SK-N-SH (cell line): ENCODE measurements around the gene HSPB1. TPM values are rescaled to one million over a fixed set of nuclear protein-coding genes. Genes with fewer than 3 reads are reported as not detected.

ENCODE experiments used
- CTCF ChIA-PET: fragments of 300-600, 350-600 bp; formaldehyde crosslinking; extraction: SDS; loops from one replicate; lab custom pipeline; 2021; lab: Yijun Ruan, JAX
- POLR2A ChIA-PET: fragments of 350-600 bp; sonication (Branson Sonifier 250); formaldehyde crosslinking; extraction: SDS; loops from one replicate; lab custom pipeline; 2020; ENCODE audit warnings: antibody characterized with exemption, inconsistent platforms; lab: Yijun Ruan, JAX
- DNase-seq: peaks from one replicate; pipeline ENCODE4 v3.0.0; 2012
- H2AFZ ChIP-seq: fragments of 200-600 bp; sonication (generic); 2 replicates; pipeline ENCODE4 v1.8.1; 2016; ENCODE audit warnings: antibody characterized with exemption, mild to moderate bottlenecking, low read depth
- H3F3A ChIP-seq: fragments of 200-600 bp; sonication (generic); replicated peaks from 2 replicates; pipeline ENCODE3; 2016; ENCODE audit warnings: antibody characterized with exemption, mild to moderate bottlenecking; ENCODE audit not compliant: insufficient read depth
- H3K27ac ChIP-seq, 2 experiments: fragments of 200-500 bp in 1 of 2; fragments of 200-600 bp in 1 of 2; sonication (Bioruptor generic) in 1 of 2; sonication (generic), shearing (Covaris generic) in 1 of 2; 2 replicates each; pipeline versions ENCODE4 v1.5.1 to v1.6.1; 2014 to 2016; ENCODE audit warnings: low read depth in 2 of 2, inconsistent platforms in 1 of 2, low read length in 1 of 2, mild to moderate bottlenecking in 1 of 2, mixed read lengths in 1 of 2
- H3K27me3 ChIP-seq: fragments of 200-600 bp; sonication (generic), shearing (Covaris generic); 2 replicates; pipeline ENCODE4 v1.6.1; 2016; ENCODE audit warnings: mixed run types; ENCODE audit not compliant: insufficient read depth
- H3K36me3 ChIP-seq, 2 experiments: fragments of 200-500 bp in 1 of 2; fragments of 200-600 bp in 1 of 2; sonication (Bioruptor generic) in 1 of 2; sonication (generic) in 1 of 2; replicated peaks in 1 of 2; 2 replicates each; pipeline versions ENCODE3 to v1.5.1; 2014 to 2016; ENCODE audit warnings: low read length in 1 of 2, mild to moderate bottlenecking in 1 of 2; ENCODE audit not compliant: insufficient read depth in 2 of 2, control insufficient read depth in 1 of 2
- H3K4me1 ChIP-seq, 2 experiments: fragments of 200-500 bp in 1 of 2; fragments of 200-600 bp in 1 of 2; sonication (Bioruptor generic) in 1 of 2; sonication (generic), shearing (Covaris generic) in 1 of 2; 2 replicates each; pipeline versions ENCODE4 v1.5.1 to v1.6.1; 2014 to 2016; ENCODE audit warnings: low read depth in 1 of 2, low read length in 1 of 2, mixed run types in 1 of 2; ENCODE audit not compliant: insufficient read depth in 2 of 2, control insufficient read depth in 1 of 2
- H3K4me2 ChIP-seq: fragments of 200-600 bp; sonication (generic), shearing (Covaris generic); 2 replicates; pipeline ENCODE4 v1.6.1; 2017; ENCODE audit warnings: mixed run types
- H3K4me3 ChIP-seq, 2 experiments: fragments of 200-500 bp in 1 of 2; fragments of 200-600 bp in 1 of 2; sonication (Bioruptor generic) in 1 of 2; sonication (generic), shearing (Covaris generic) in 1 of 2; 2 replicates each; pipeline versions ENCODE4 v1.5.1 to v1.8.1; 2014 to 2016; ENCODE audit warnings: low read depth in 2 of 2, inconsistent platforms in 1 of 2, low read length in 1 of 2, mild to moderate bottlenecking in 1 of 2, mixed read lengths in 1 of 2, moderate library complexity in 1 of 2
- H3K79me2 ChIP-seq: fragments of 200-600 bp; sonication (generic); 2 replicates; pipeline ENCODE4 v1.8.1; 2017; ENCODE audit warnings: mild to moderate bottlenecking; ENCODE audit not compliant: insufficient read depth
- H3K9ac ChIP-seq: fragments of 200-600 bp; sonication (generic); 2 replicates; pipeline ENCODE4 v1.6.1; 2017; ENCODE audit warnings: mixed run types
- H3K9me2 ChIP-seq: fragments of 200-600 bp; sonication (generic); 2 replicates; pipeline ENCODE4 v1.6.1; 2017; ENCODE audit warnings: mixed run types
- H3K9me3 ChIP-seq: fragments of 200-600 bp; sonication (generic); 2 replicates; pipeline ENCODE4 v1.6.1; 2017; ENCODE audit warnings: mixed run types, mild to moderate bottlenecking, moderate library complexity
- H4K20me1 ChIP-seq: fragments of 200-600 bp; sonication (generic); 2 replicates; pipeline ENCODE4 v1.6.1; 2017; ENCODE audit warnings: mild to moderate bottlenecking, mixed run types; ENCODE audit not compliant: insufficient read depth
- ELF1 ChIP-seq: IDR thresholded peaks from 2 replicates; pipeline ENCODE4 v1.4.0; 2012
- EZH2phosphoT487 ChIP-seq: fragments of 200-600 bp; sonication (generic); IDR thresholded peaks from 2 replicates; pipeline ENCODE4 v1.6.1; 2017; ENCODE audit warnings: low read depth, mixed run types, mild to moderate bottlenecking, antibody characterized with exemption, moderate library complexity, borderline replicate concordance
- FOSL2 ChIP-seq: IDR thresholded peaks from 2 replicates; pipeline ENCODE4 v1.4.0; 2012; ENCODE audit warnings: low read depth, mild to moderate bottlenecking, moderate library complexity, borderline replicate concordance
- FOXM1 ChIP-seq: IDR thresholded peaks from 2 replicates; pipeline ENCODE4 v1.4.0; 2012; ENCODE audit warnings: low read depth, mild to moderate bottlenecking
- GABPA ChIP-seq: IDR thresholded peaks from 2 replicates; pipeline ENCODE4 v1.4.0; 2012; ENCODE audit warnings: low read depth, mild to moderate bottlenecking
- GATA2 ChIP-seq: sonication (generic); formaldehyde crosslinking; IDR thresholded peaks from 2 replicates; pipeline ENCODE4 v1.5.0; 2020; ENCODE audit warnings: mild to moderate bottlenecking, missing genetic modification reagents
- MEF2A ChIP-seq: IDR thresholded peaks from 2 replicates; pipeline ENCODE4 v1.4.0; 2012; ENCODE audit warnings: low read depth, borderline replicate concordance
- NRF1 ChIP-seq: IDR thresholded peaks from 2 replicates; pipeline ENCODE4 v1.6.1; 2012; ENCODE audit warnings: low read depth, mild to moderate bottlenecking, low read length
- POLR2AphosphoS5 ChIP-seq: IDR thresholded peaks from 2 replicates; pipeline ENCODE4 v1.6.1; 2012; ENCODE audit warnings: low read depth, low read length
- RAD21 ChIP-seq: IDR thresholded peaks from 2 replicates; pipeline ENCODE4 v1.6.1; 2012; ENCODE audit warnings: mild to moderate bottlenecking, low read length
- RCOR1 ChIP-seq: fragments of 150-350 bp; IDR thresholded peaks from 2 replicates; pipeline ENCODE4 v1.6.1; 2017; ENCODE audit warnings: antibody characterized with exemption, low read length
- RFX5 ChIP-seq: IDR thresholded peaks from 2 replicates; pipeline ENCODE4 v1.6.1; 2012; ENCODE audit warnings: mild to moderate bottlenecking, improper control_type of control experiment, low read length
- RXRA ChIP-seq: IDR thresholded peaks from 2 replicates; pipeline ENCODE4 v1.4.0; 2012; ENCODE audit warnings: low read depth, mild to moderate bottlenecking, borderline replicate concordance
- SIN3A ChIP-seq: IDR thresholded peaks from 2 replicates; pipeline ENCODE4 v1.6.1; 2012; ENCODE audit warnings: low read depth, mild to moderate bottlenecking, low read length, moderate library complexity, borderline replicate concordance
- SMC3 ChIP-seq: IDR thresholded peaks from 2 replicates; pipeline ENCODE4 v1.6.1; 2012; ENCODE audit warnings: low read depth, low read length, improper control_type of control experiment
- YY1 ChIP-seq: IDR thresholded peaks from 2 replicates; pipeline ENCODE4 v1.4.0; 2012; ENCODE audit warnings: low read depth, mild to moderate bottlenecking
- WGBS: methylation state at CpG from one replicate; pipeline ENCODE4 v1.1.6; 2017; ENCODE audit warnings: low lambda C conversion rate; 5-methylcytosine and 5-hydroxymethylcytosine counted together
- polyA plus RNA-seq, 3 experiments: library from polyadenylated mRNA; depleted of rRNA; stranded (reverse); fragments of >200 nt; gene quantifications; 2 replicates each; pipeline ENCODE4 v1.2.3, GENCODE V29; 2012
- TF ChIP-seq, protein P1 (sequence below): IDR thresholded peaks from 2 replicates; pipeline ENCODE4; 2012
- TF ChIP-seq, protein P2 (sequence below): IDR thresholded peaks from 2 replicates; pipeline ENCODE4 v1.6.1; 2012; ENCODE audit warnings: mild to moderate bottlenecking, low read depth, low read length, moderate library complexity
- TF ChIP-seq, protein P3 (sequence below): fragments of 150-350 bp; IDR thresholded peaks from 2 replicates; pipeline ENCODE4 v1.6.1; 2016; ENCODE audit warnings: mild to moderate bottlenecking, low read depth, low read length
- TF ChIP-seq, protein P4 (sequence below): fragments of 200-600 bp; sonication (generic); IDR thresholded peaks from 2 replicates; pipeline ENCODE4 v1.6.1; 2017; ENCODE audit warnings: antibody characterized with exemption, mild to moderate bottlenecking, moderate library complexity

Gene HSPB1
- polyA plus RNA-seq, 1 of the 3 experiments (the other 2 are of a cell fraction): 824 TPM

DNA sequence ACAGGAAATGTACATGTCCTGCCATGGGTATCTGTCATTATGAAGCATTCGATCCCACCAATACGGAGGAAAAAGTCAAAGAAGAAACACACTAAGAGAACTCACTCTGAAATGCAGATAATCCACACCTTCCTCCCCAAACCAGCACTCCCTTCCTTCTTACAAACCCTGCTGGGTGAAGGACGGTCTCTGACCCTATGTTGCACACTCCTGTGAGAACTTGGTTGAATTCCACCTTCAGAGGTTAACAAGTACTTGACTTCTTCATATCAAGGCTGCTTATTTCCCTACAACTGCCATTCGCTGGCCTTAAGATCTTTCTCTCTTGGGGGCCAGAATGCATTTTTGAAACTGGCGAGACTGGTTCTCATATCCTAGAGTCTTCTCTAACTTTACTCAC is 39.7 kb downstream of the HSPB1 start:
- H3K4me1 ChIP-seq: peaks cover 12 to 13% of the 10 kb centered on the region in 2 experiments
- H4K20me1 ChIP-seq: peaks cover 99% of the 10 kb centered on the region
- peaks cover 44% of the 10 kb centered on the region for H3F3A ChIP-seq
- no peak overlapping the region; the same call in 1 of the 2 replicates for H3K4me2 ChIP-seq
- no peak overlapping the region for H3K9ac ChIP-seq
- H3K9me3 ChIP-seq: no peaks in the 10 kb centered on the region
- no peaks in the 10 kb centered on the region for H3K9me2 ChIP-seq
- no peaks in the 10 kb centered on the region for H3K27me3 ChIP-seq
- no peak for DNase-seq
- POLR2A ChIA-PET: no interaction called here
- peaks cover 55 to 77% of the 10 kb centered on the region in 2 experiments for H3K36me3 ChIP-seq
- H3K4me3 ChIP-seq: no peak overlapping the region
- 92% methylated on average over 5 of the region's 5 CpGs for WGBS
- peak overlapping the region in 1 of 2 experiments; percentile 67; a peak in 1 of 4 replicates for H3K27ac ChIP-seq
- CTCF ChIA-PET: interaction anchor here (0.7 to 1.5 kb wide), 3 partner anchors 14 to 164 kb away, joined by 3 to 4 read pairs (median 3); partner anchors contain the start of gene YWHAG
- TF ChIP-seq, protein P1, sequence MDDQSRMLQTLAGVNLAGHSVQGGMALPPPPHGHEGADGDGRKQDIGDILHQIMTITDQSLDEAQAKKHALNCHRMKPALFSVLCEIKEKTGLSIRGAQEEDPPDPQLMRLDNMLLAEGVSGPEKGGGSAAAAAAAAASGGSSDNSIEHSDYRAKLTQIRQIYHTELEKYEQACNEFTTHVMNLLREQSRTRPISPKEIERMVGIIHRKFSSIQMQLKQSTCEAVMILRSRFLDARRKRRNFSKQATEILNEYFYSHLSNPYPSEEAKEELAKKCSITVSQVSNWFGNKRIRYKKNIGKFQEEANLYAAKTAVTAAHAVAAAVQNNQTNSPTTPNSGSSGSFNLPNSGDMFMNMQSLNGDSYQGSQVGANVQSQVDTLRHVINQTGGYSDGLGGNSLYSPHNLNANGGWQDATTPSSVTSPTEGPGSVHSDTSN: no peak
- TF ChIP-seq FOSL2 (no peak), EZH2phosphoT487 (no peak), RFX5 (no peak), SMC3 (no peak), POLR2AphosphoS5 (no peak), NRF1 (no peak), SIN3A (no peak), MEF2A (no peak), RCOR1 (no peak), RXRA (no peak), ELF1 (no peak), RAD21 (no peak), GABPA (no peak), YY1 (no peak), GATA2 (CRISPR knock-in tag) (no peak), FOXM1 (no peak)
- TF ChIP-seq, protein P2, sequence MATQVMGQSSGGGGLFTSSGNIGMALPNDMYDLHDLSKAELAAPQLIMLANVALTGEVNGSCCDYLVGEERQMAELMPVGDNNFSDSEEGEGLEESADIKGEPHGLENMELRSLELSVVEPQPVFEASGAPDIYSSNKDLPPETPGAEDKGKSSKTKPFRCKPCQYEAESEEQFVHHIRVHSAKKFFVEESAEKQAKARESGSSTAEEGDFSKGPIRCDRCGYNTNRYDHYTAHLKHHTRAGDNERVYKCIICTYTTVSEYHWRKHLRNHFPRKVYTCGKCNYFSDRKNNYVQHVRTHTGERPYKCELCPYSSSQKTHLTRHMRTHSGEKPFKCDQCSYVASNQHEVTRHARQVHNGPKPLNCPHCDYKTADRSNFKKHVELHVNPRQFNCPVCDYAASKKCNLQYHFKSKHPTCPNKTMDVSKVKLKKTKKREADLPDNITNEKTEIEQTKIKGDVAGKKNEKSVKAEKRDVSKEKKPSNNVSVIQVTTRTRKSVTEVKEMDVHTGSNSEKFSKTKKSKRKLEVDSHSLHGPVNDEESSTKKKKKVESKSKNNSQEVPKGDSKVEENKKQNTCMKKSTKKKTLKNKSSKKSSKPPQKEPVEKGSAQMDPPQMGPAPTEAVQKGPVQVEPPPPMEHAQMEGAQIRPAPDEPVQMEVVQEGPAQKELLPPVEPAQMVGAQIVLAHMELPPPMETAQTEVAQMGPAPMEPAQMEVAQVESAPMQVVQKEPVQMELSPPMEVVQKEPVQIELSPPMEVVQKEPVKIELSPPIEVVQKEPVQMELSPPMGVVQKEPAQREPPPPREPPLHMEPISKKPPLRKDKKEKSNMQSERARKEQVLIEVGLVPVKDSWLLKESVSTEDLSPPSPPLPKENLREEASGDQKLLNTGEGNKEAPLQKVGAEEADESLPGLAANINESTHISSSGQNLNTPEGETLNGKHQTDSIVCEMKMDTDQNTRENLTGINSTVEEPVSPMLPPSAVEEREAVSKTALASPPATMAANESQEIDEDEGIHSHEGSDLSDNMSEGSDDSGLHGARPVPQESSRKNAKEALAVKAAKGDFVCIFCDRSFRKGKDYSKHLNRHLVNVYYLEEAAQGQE: no peak
- TF ChIP-seq, protein P3, sequence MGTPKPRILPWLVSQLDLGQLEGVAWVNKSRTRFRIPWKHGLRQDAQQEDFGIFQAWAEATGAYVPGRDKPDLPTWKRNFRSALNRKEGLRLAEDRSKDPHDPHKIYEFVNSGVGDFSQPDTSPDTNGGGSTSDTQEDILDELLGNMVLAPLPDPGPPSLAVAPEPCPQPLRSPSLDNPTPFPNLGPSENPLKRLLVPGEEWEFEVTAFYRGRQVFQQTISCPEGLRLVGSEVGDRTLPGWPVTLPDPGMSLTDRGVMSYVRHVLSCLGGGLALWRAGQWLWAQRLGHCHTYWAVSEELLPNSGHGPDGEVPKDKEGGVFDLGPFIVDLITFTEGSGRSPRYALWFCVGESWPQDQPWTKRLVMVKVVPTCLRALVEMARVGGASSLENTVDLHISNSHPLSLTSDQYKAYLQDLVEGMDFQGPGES: no peak
- TF ChIP-seq, protein P4, sequence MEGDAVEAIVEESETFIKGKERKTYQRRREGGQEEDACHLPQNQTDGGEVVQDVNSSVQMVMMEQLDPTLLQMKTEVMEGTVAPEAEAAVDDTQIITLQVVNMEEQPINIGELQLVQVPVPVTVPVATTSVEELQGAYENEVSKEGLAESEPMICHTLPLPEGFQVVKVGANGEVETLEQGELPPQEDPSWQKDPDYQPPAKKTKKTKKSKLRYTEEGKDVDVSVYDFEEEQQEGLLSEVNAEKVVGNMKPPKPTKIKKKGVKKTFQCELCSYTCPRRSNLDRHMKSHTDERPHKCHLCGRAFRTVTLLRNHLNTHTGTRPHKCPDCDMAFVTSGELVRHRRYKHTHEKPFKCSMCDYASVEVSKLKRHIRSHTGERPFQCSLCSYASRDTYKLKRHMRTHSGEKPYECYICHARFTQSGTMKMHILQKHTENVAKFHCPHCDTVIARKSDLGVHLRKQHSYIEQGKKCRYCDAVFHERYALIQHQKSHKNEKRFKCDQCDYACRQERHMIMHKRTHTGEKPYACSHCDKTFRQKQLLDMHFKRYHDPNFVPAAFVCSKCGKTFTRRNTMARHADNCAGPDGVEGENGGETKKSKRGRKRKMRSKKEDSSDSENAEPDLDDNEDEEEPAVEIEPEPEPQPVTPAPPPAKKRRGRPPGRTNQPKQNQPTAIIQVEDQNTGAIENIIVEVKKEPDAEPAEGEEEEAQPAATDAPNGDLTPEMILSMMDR: no peak
- H2AFZ ChIP-seq: no peak overlapping the region
- H3K79me2 ChIP-seq: peaks cover 100% of the 10 kb centered on the region
